Activated CD4-positive, alpha-beta T cell treated with anti-CD3 and anti-CD28 coated beads for 1 hour (primary cell): ENCODE measurements around the gene SMIM3.
"Not testable (repeated sequence)": the region's sequence is repeated elsewhere in the genome, so short reads cannot be mapped to it uniquely, and the experiment has no call there.

ENCODE experiments used
- DNase-seq: peaks from one replicate; pipeline ENCODE4 v3.0.0-alpha.2; 2020

Gene SMIM3

GRCh38 chr5:150801117-150801927 lies 22.8 kb downstream of the SMIM3 start:
- DNase-seq, result no peak

- no peak for DNase-seq
These were observed 25.8 kb downstream of the SMIM3 start for GRCh38 chr5:150804388-150804787.

- DNase-seq, result no peak
These were observed 30.8 kb downstream of the SMIM3 start for GRCh38 chr5:150809363-150809762.

- DNase-seq, result no peak
These were observed 36.5 kb downstream of the SMIM3 start for GRCh38 chr5:150815010-150815409.

GRCh38 chr5:150816946-150817345 lies 38.4 kb downstream of the SMIM3 start:
- DNase-seq, result no peak

- no peak for DNase-seq
These were observed 51.2 kb downstream of the SMIM3 start for GRCh38 chr5:150829744-150830143.

GRCh38 chr5:150831821-150832220 lies 53.3 kb downstream of the SMIM3 start:
- not testable (repeated sequence) for DNase-seq

GRCh38 chr5:150836064-150836463 lies 57.5 kb downstream of the SMIM3 start:
- DNase-seq, result no peak

GRCh38 chr5:150836703-150837102 lies 58.1 kb downstream of the SMIM3 start:
- DNase-seq, result no peak

- DNase-seq, result not testable (repeated sequence)
These were observed 66.8 kb downstream of the SMIM3 start for GRCh38 chr5:150845185-150845859.

GRCh38 chr5:150846308-150846653 lies 67.7 kb downstream of the SMIM3 start, which contains the start of gene IRGM:
TSS of gene IRGM (plus strand) at chr5:150846521. CDS start at chr5:150848124, 1,603 bp downstream.
- not testable (repeated sequence) for DNase-seq
